GM23248 (cell line): ENCODE measurements around the gene SLC16A12. TPM values are rescaled to one million over a fixed set of nuclear protein-coding genes. Genes with fewer than 3 reads are reported as not detected.

ENCODE experiments used
- DNase-seq: peaks from one replicate; pipeline ENCODE4 v3.0.0-alpha.2; 2015
- H2AFZ ChIP-seq: fragments of 200-600 bp; sonication (generic); 2 replicates; pipeline ENCODE4 v1.6.1; 2016; ENCODE audit warnings: antibody characterized with exemption
- H3F3A ChIP-seq: fragments of 200-600 bp; sonication (generic); 2 replicates; pipeline ENCODE4 v1.6.1; 2016; ENCODE audit warnings: mild to moderate bottlenecking, antibody characterized with exemption, mixed run types; ENCODE audit not compliant: insufficient read depth
- H3K27ac ChIP-seq: fragments of 200-600 bp; sonication (generic); 2 replicates; pipeline ENCODE4 v1.5.1; 2016; ENCODE audit warnings: mild to moderate bottlenecking
- H3K27me3 ChIP-seq: fragments of 200-600 bp; sonication (generic); replicated peaks from 2 replicates; pipeline ENCODE4 v1.6.1; 2016; ENCODE audit warnings: mild to moderate bottlenecking; ENCODE audit not compliant: insufficient read depth
- H3K36me3 ChIP-seq: fragments of 200-600 bp; sonication (generic); 2 replicates; pipeline ENCODE4 v1.6.1; 2016; ENCODE audit warnings: low read depth, mild to moderate bottlenecking
- H3K4me1 ChIP-seq: fragments of 200-600 bp; sonication (generic); 2 replicates; pipeline ENCODE4 v1.6.1; 2016; ENCODE audit warnings: mild to moderate bottlenecking; ENCODE audit not compliant: insufficient read depth
- H3K4me2 ChIP-seq: fragments of 200-600 bp; sonication (generic); one replicate; pipeline ENCODE4 v1.6.1; 2016; ENCODE audit warnings: mild to moderate bottlenecking; ENCODE audit not compliant: unreplicated experiment
- H3K4me3 ChIP-seq: fragments of 200-600 bp; sonication (generic); 2 replicates; pipeline ENCODE4 v1.5.1; 2016; ENCODE audit warnings: mild to moderate bottlenecking
- H3K79me2 ChIP-seq: fragments of 200-600 bp; sonication (generic); 2 replicates; pipeline ENCODE4 v1.6.1; 2016; ENCODE audit warnings: mild to moderate bottlenecking; ENCODE audit not compliant: insufficient read depth
- H3K9ac ChIP-seq: fragments of 200-600 bp; sonication (generic); 2 replicates; pipeline ENCODE4 v1.6.1; 2016; ENCODE audit warnings: mild to moderate bottlenecking
- H3K9me2 ChIP-seq: fragments of 200-600 bp; sonication (generic); 2 replicates; pipeline ENCODE4 v1.6.1; 2016; ENCODE audit warnings: mixed run types, mild to moderate bottlenecking, moderate library complexity; ENCODE audit not compliant: insufficient read depth
- H3K9me3 ChIP-seq: fragments of 200-600 bp; sonication (generic); one replicate; pipeline ENCODE4 v1.6.1; 2017; ENCODE audit warnings: low read depth
- H4K20me1 ChIP-seq: fragments of 200-600 bp; sonication (generic); 2 replicates; pipeline ENCODE4 v1.6.0; 2016; ENCODE audit not compliant: insufficient read depth
- EZH2 ChIP-seq: fragments of 200-600 bp; sonication (generic); IDR thresholded peaks from 2 replicates; pipeline ENCODE4 v1.6.1; 2018; ENCODE audit warnings: antibody characterized with exemption, mild to moderate bottlenecking; ENCODE audit not compliant: insufficient read depth, poor library complexity, severe bottlenecking
- EZH2phosphoT487 ChIP-seq: fragments of 200-600 bp; sonication (generic); IDR thresholded peaks from 2 replicates; pipeline ENCODE4 v1.6.1; 2018; ENCODE audit warnings: antibody characterized with exemption, moderate library complexity, mild to moderate bottlenecking, low read depth; ENCODE audit not compliant: insufficient read depth
- WGBS, 2 experiments: methylation state at CpG; one replicate each; pipeline ENCODE4 v1.1.6; 2015 to 2017; ENCODE audit warnings: low lambda C conversion rate in 2 of 2, low coverage in 1 of 2; ENCODE audit errors: missing lambda C conversion rate in 2 of 2; 5-methylcytosine and 5-hydroxymethylcytosine counted together
- in situ Hi-C: fragments of 300-500 bp; cut with MboI; formaldehyde crosslinking; loops from 2 replicates; pipeline ENCODE4 v1.15.0; 2020
- polyA plus RNA-seq: library from polyadenylated mRNA; unstranded; fragments of >200 nt; fragmentation: Nextera tagmentation; extraction: Ambion mirVana; gene quantifications from 2 replicates; pipeline ENCODE4 v1.2.1, GENCODE V29; 2016
- total RNA-seq: library from RNA; depleted of rRNA; stranded (reverse); fragments of >200 nt; shearing (Covaris generic); gene quantifications from 2 replicates; pipeline ENCODE4 v1.2.3, GENCODE V29; 2014

SLC16A12 gene
- total and polyA plus RNA-seq, 2 experiments from 2014 or later: not detected

DNA sequence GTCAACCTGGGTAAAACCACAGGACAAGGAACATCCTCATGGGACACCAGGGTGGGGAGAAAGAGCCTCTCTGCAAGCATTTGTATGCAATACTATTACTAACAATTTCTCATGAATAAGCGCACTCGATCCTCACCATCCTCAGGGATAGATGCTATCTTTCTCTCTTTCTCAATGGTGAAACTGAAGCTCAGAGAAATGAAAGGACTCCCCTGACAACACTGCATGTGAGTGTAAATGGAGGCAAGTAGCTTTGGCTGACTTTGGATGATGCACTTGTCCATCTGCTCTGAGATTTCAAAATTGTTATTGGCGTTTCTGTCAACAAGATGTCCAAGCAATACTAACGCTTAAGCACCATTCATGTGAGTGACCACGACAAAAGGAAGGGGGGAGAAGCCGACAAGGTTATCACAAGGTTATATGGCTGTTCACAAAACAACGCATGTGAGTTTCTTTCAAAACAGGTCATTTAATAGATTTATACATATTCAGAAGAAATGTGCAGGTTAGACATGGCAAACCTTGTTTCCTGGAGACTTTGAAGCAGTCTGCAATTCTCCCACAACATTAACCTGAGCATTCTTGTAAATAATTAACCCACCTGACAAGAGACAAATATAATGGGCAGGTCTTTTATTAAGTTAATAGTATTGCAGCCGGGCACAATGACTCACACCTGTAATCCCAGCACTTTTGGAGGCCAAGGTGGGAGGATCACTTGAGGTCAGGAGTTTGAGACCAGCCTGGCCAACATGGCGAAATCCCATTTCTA lies 67.0 kb downstream of the SLC16A12 start:
- Histone ChIP-seq H3K27ac (no peak overlapping the region), H3K4me2 (no peak overlapping the region), H4K20me1 (no peaks in the 10 kb centered on the region), H2AFZ (no peak overlapping the region), H3K9ac (no peak overlapping the region), H3K9me2 (no peaks in the 10 kb centered on the region), H3K79me2 (no peaks in the 10 kb centered on the region), H3F3A (no peaks in the 10 kb centered on the region), H3K4me1 (peaks cover 8% of the 10 kb centered on the region), H3K9me3 (no peaks in the 10 kb centered on the region), H3K36me3 (no peaks in the 10 kb centered on the region), H3K4me3 (no peak overlapping the region), H3K27me3 (no peaks in the 10 kb centered on the region)
- WGBS, 2 experiments: 94 to 95% methylated on average over 9 of the region's 9 CpGs
- in situ Hi-C loops: no loop called here
- no peak for TF ChIP-seq EZH2
- no peak for DNase-seq

DNA sequence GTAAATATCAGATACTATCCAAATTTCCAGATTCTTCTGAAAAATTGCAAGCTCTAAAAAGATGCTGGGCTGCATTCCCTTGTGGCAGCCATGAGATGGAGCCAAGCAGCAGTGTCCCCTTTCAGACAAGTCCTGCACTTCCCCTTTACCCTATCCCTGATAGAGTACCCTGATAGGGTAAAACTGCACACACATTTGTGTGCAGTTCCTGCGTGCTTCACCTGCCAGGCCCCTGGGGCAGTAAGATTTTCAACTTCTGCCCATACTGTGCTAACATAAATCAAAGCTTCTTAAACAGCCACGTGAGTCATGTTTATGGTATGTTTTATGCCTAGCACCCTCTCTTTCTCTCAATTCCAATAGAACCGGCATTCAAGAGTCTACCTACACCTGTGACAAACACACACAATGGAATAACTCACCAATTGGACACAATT lies 68.8 kb downstream of the SLC16A12 start:
- Histone ChIP-seq H3K27me3 (no peaks in the 10 kb centered on the region), H3K9ac (no peak overlapping the region), H4K20me1 (no peaks in the 10 kb centered on the region), H3K4me1 (peaks cover 8% of the 10 kb centered on the region), H3K9me2 (no peaks in the 10 kb centered on the region), H3K27ac (no peak overlapping the region), H3K9me3 (no peaks in the 10 kb centered on the region), H3K36me3 (no peaks in the 10 kb centered on the region), H2AFZ (no peak overlapping the region), H3K4me2 (no peak overlapping the region), H3K4me3 (no peak overlapping the region), H3F3A (no peaks in the 10 kb centered on the region), H3K79me2 (no peaks in the 10 kb centered on the region)
- 36 to 38% methylated on average over 3 of the region's 3 CpGs for WGBS, 2 experiments
- TF ChIP-seq EZH2: no peak
- no peak for TF ChIP-seq EZH2phosphoT487
- peak; percentile 60 for DNase-seq
- in situ Hi-C loops: no loop called here

DNA sequence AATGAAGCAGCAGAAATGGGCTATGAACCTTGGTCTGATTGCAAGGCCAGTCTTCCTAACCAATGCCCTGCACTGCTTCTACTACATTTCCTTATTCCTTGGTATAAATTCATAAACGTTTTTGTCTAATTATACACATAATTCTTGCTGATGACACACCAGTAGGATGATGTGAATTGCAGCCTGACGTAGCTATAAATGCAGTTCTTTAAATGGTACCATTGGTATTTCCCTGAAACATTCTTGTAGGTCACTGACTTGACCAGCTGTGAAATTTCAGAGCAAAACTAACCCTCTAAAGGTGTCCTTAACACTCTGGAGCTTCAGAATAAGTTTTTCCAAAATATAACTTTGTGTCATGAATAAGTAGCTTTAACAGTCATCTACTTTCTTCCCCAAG lies 70.2 kb downstream of the SLC16A12 start:
- no peaks in the 10 kb centered on the region for H4K20me1 ChIP-seq
- H3K36me3 ChIP-seq: no peaks in the 10 kb centered on the region
- H3K27me3 ChIP-seq: no peaks in the 10 kb centered on the region
- no peak for DNase-seq
- H3K27ac ChIP-seq: no peak overlapping the region
- no peak for TF ChIP-seq EZH2
- no peak for TF ChIP-seq EZH2phosphoT487
- no peaks in the 10 kb centered on the region for H3F3A ChIP-seq
- peaks cover 3% of the 10 kb centered on the region for H3K4me1 ChIP-seq
- H3K79me2 ChIP-seq: no peaks in the 10 kb centered on the region
- no peak overlapping the region for H3K4me2 ChIP-seq
- no peak overlapping the region for H2AFZ ChIP-seq
- in situ Hi-C loops: no loop called here
- no peak overlapping the region for H3K4me3 ChIP-seq
- H3K9me2 ChIP-seq: no peaks in the 10 kb centered on the region
- no peaks in the 10 kb centered on the region for H3K9me3 ChIP-seq
- WGBS, 2 experiments: 10 to 21% methylated on average over 2 of the region's 2 CpGs
- H3K9ac ChIP-seq: no peak overlapping the region

DNA sequence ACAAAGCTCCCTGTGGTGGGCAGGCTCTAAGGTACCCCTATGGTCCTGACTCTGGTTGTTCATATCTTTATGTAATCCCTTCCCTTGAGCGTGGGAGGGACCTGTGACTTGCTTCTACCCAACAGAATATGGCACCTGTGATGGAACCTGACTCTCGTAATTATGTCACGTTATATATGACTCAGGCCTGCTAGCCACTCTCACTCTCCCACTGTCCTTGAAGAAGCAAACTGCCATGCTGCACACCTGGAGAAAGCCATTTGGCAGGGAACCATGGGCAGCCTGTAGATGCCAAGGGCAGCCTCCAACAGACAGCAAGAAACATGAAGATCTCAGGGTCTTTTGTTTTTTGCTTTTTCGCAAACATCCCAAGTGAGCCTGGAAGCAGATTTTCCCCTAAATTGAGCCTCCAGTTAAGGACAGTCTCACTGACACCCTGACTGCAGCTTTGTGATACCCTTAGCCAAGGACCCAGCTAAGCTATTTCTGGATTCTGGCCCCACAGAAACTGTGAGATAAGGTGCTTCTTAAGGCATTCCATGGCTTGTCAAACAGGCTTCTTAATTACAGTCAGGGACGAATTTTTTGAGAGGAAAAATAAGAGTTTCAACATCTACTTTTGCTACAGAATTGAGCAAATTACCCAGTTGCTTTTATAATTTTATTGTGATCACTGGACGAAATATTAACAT lies 71.4 kb downstream of the SLC16A12 start:
- Histone ChIP-seq H3K4me3 (no peak overlapping the region), H3K79me2 (no peaks in the 10 kb centered on the region), H3F3A (peaks cover under 1% of the 10 kb centered on the region; the same call in 1 of the 2 replicates), H3K27ac (no peak overlapping the region), H3K9ac (no peak overlapping the region), H3K4me2 (no peak overlapping the region), H4K20me1 (no peaks in the 10 kb centered on the region), H3K36me3 (no peaks in the 10 kb centered on the region), H3K4me1 (peaks cover 3% of the 10 kb centered on the region), H2AFZ (no peak overlapping the region), H3K9me2 (no peaks in the 10 kb centered on the region), H3K9me3 (no peaks in the 10 kb centered on the region), H3K27me3 (no peaks in the 10 kb centered on the region)
- no peak for TF ChIP-seq EZH2phosphoT487
- no peak for TF ChIP-seq EZH2
- 80 to 83% methylated on average over 6 of the region's 6 CpGs for WGBS, 2 experiments
- in situ Hi-C loops: no loop called here
- no peak for DNase-seq
